22Rv1 (cell line): Measurements from ENCODE around the gene SEC23A.

ENCODE experiments used
- H3K27ac ChIP-seq: fragments of 450-650 bp; 2 replicates; pipeline ENCODE4 v1.5.1; 2017
- ZFX ChIP-seq: fragments of 450-650 bp; IDR thresholded peaks from 2 replicates; pipeline ENCODE4 v1.6.1; 2017; ENCODE audit warnings: antibody characterized with exemption, borderline replicate concordance
- TF ChIP-seq, protein P1 (sequence below): fragments of 450-650 bp; IDR thresholded peaks from 2 replicates; pipeline ENCODE4 v1.5.1; 2017; ENCODE audit warnings: mild to moderate bottlenecking

The SEC23A gene

GRCh38 chr14:38991299-38991698, 111.7 kb downstream of the SEC23A start:
- TF ChIP-seq ZFX = no peak
- TF ChIP-seq, protein P1, sequence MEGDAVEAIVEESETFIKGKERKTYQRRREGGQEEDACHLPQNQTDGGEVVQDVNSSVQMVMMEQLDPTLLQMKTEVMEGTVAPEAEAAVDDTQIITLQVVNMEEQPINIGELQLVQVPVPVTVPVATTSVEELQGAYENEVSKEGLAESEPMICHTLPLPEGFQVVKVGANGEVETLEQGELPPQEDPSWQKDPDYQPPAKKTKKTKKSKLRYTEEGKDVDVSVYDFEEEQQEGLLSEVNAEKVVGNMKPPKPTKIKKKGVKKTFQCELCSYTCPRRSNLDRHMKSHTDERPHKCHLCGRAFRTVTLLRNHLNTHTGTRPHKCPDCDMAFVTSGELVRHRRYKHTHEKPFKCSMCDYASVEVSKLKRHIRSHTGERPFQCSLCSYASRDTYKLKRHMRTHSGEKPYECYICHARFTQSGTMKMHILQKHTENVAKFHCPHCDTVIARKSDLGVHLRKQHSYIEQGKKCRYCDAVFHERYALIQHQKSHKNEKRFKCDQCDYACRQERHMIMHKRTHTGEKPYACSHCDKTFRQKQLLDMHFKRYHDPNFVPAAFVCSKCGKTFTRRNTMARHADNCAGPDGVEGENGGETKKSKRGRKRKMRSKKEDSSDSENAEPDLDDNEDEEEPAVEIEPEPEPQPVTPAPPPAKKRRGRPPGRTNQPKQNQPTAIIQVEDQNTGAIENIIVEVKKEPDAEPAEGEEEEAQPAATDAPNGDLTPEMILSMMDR = no peak
- no peak overlapping the region for H3K27ac ChIP-seq

GRCh38 chr14:38989922-38990546, 113.0 kb downstream of the SEC23A start:
- H3K27ac ChIP-seq = no peak overlapping the region

DNA sequence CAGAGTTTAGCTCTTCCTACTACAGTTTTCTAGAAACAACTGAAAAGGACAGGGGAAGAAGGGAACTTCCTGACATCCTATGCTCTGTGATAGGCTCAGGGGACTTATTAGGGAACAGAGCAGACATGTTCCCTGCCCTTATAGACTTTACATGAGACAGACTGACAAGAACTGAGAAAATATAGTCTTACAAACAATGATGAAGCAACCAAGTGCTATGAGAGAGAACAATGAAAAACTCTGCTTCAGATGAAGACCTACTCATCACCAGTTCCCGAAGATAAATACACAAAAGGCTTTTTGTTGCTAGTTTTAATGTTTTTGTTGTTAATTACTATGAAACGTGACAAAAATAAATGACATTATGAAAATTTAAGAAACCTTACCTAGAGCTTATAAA, 115.3 kb downstream of the SEC23A start:
- H3K27ac ChIP-seq = no peak overlapping the region
- TF ChIP-seq ZFX = no peak
- TF ChIP-seq, protein P1 = no peak

More at GRCh38 chr14:38989922-38990546, 113.0 kb downstream of the SEC23A start:
- TF ChIP-seq, protein P1 = no peak
- no peak for TF ChIP-seq ZFX

DNA sequence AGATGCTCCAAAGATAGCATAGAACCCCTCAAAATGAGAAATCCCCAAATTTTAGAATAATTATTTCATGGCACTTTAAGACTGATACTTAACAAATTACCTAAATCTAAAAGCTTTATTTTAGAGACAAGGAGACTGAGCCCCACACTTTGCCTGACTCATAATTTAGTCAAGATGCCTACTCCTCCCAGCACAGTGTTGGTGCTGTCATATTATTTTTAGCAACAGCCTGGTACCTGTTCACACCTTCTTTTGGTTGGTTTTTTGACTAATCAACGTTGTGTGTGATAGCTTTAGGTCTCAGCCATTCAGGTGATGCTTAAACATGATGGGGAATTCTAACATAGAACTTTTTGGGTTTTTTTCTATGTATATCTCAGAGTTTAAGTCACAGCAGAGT, 120.2 kb downstream of the SEC23A start:
- no peak for TF ChIP-seq ZFX
- no peak overlapping the region for H3K27ac ChIP-seq

- TF ChIP-seq, protein P1 = no peak
- H3K27ac ChIP-seq = no peak overlapping the region
These were observed 120.8 kb downstream of the SEC23A start for GRCh38 chr14:38982278-38982677.
